ENCODE measurements around the gene CCL22. TPM values are rescaled to one million over a fixed set of nuclear protein-coding genes. Genes with fewer than 3 reads are reported as not detected.

The CCL22 gene
- total RNA-seq, 2 donors from 2014 or later: 0.51 TPM; not detected in 1

- no peaks in the 10 kb centered on the region for H3K4me1 ChIP-seq (replicated peaks)
- no peak overlapping the region for H3K4me3 ChIP-seq
- no peaks in the 10 kb centered on the region for H3K9me3 ChIP-seq
- no peak for DNase-seq (ENCODE audit: low spot score)
- no peak for TF ChIP-seq POLR2AphosphoS5 (IDR thresholded peaks at IDR 0.05)
- no peaks in the 10 kb centered on the region for H3K36me3 ChIP-seq
- intact Hi-C loops (cut with DNase I): no loop called here
- no peaks in the 10 kb centered on the region for H3K27me3 ChIP-seq (replicated peaks; ENCODE audit: insufficient read depth)
- H3K27ac ChIP-seq: no peak overlapping the region
- 87% methylated on average over 16 of the region's 16 CpGs for WGBS
These were observed 24.1 kb downstream of the CCL22 start for GRCh38 chr16:57382535-57383275.

GRCh38 chr16:57383276-57384247 is 25.0 kb downstream of the CCL22 start:
- DNase-seq (ENCODE audit: low spot score): peak; percentile 23
- intact Hi-C loops (cut with DNase I): no loop called here
- Histone ChIP-seq H3K4me3 (no peak overlapping the region), H3K9me3 (no peaks in the 10 kb centered on the region), H3K27ac (peak overlapping the region; percentile 14 to 24), H3K4me1 (replicated peaks) (no peaks in the 10 kb centered on the region), H3K27me3 (replicated peaks; ENCODE audit: insufficient read depth) (no peaks in the 10 kb centered on the region), H3K36me3 (no peaks in the 10 kb centered on the region)
- TF ChIP-seq CTCF (IDR thresholded peaks at IDR 0.05) (no peak), POLR2A (IDR thresholded peaks at IDR 0.05) (no peak), POLR2AphosphoS5 (IDR thresholded peaks at IDR 0.05) (peak; percentile 35)
- 50% methylated on average over 7 of the region's 8 CpGs for WGBS

- TF ChIP-seq POLR2AphosphoS5 (IDR thresholded peaks at IDR 0.05) (no peak), POLR2A (IDR thresholded peaks at IDR 0.05) (no peak), CTCF (IDR thresholded peaks at IDR 0.05) (no peak)
- 64% methylated on average over 11 of the region's 11 CpGs for WGBS
- no peaks in the 10 kb centered on the region for H3K36me3 ChIP-seq
These were observed 25.9 kb downstream of the CCL22 start for GRCh38 chr16:57384248-57385070.

GRCh38 chr16:57385083-57385482 is 26.5 kb downstream of the CCL22 start:
- no peaks in the 10 kb centered on the region for H3K9me3 ChIP-seq
- no peak for TF ChIP-seq POLR2A (IDR thresholded peaks at IDR 0.05)
- no peak for TF ChIP-seq POLR2AphosphoS5 (IDR thresholded peaks at IDR 0.05)
- no peak for TF ChIP-seq CTCF (IDR thresholded peaks at IDR 0.05)

More at GRCh38 chr16:57384248-57385070, 25.9 kb downstream of the CCL22 start:
- no peaks in the 10 kb centered on the region for H3K4me1 ChIP-seq (replicated peaks)
- no peaks in the 10 kb centered on the region for H3K27me3 ChIP-seq (replicated peaks; ENCODE audit: insufficient read depth)
- H3K4me3 ChIP-seq: no peak overlapping the region
- intact Hi-C loops (cut with DNase I): no loop called here
- DNase-seq (ENCODE audit: low spot score): no peak
- no peaks in the 10 kb centered on the region for H3K9me3 ChIP-seq
- H3K27ac ChIP-seq: peak overlapping the region; percentile 14 to 24

More at GRCh38 chr16:57385083-57385482, 26.5 kb downstream of the CCL22 start:
- Histone ChIP-seq H3K27ac (no peak overlapping the region), H3K27me3 (replicated peaks; ENCODE audit: insufficient read depth) (no peaks in the 10 kb centered on the region), H3K4me3 (no peak overlapping the region), H3K4me1 (replicated peaks) (no peaks in the 10 kb centered on the region), H3K36me3 (no peaks in the 10 kb centered on the region)
- DNase-seq (ENCODE audit: low spot score): no peak
- intact Hi-C loops (cut with DNase I): no loop called here
- 83% methylated on average over 5 of the region's 5 CpGs for WGBS

Data from prostate gland (tissue), 2 donors.